ENCODE results near the gene SMOC2.

SMOC2 gene

GRCh38 chr6:168716581-168716980, 275.6 kb downstream of the SMOC2 start:
- no peak for DNase-seq

GRCh38 chr6:168717491-168717890, 276.5 kb downstream of the SMOC2 start:
- DNase-seq = no peak

All from hematopoietic multipotent progenitor cell treated with erythropoietin and hydrocortisone succinate and interleukin-3 and kit ligand, for 4 days (in vitro differentiated cells).